Superior temporal gyrus (tissue), 1 donor: ENCODE results near the gene XPR1.
A peak's percentile ranks its signal among the peaks of the same experiment; 100 is the strongest.

ENCODE experiments used
- DNase-seq: peaks from one replicate; pipeline ENCODE4 v3.0.0-alpha.2; 2016; ENCODE audit errors: extremely low spot score

The XPR1 gene

GRCh38 chr1:180631766-180632325 lies at the start of gene XPR1:
Gene XPR1, plus strand, starts transcription at chr1:180632022. Its CDS starts 180 bp downstream, at chr1:180632202.
- peak; percentile 98 for DNase-seq

- DNase-seq: no peak
Measured at GRCh38 chr1:180584869-180585268, 47.0 kb upstream of the XPR1 start.

GRCh38 chr1:180585994-180586359 lies 45.8 kb upstream of the XPR1 start:
- DNase-seq: no peak

GRCh38 chr1:180586671-180587155 lies 45.1 kb upstream of the XPR1 start:
- DNase-seq: no peak

- DNase-seq: no peak
Measured at GRCh38 chr1:180588121-180588520, 43.7 kb upstream of the XPR1 start.

- DNase-seq: no peak
Measured at GRCh38 chr1:180590889-180591288, 40.9 kb upstream of the XPR1 start.

- DNase-seq: no peak
Measured at GRCh38 chr1:180593382-180593781, 38.4 kb upstream of the XPR1 start.

- no peak for DNase-seq
Measured at GRCh38 chr1:180594723-180595122, 37.1 kb upstream of the XPR1 start.

GRCh38 chr1:180595966-180596365 lies 35.9 kb upstream of the XPR1 start:
- no peak for DNase-seq

GRCh38 chr1:180597520-180597919 lies 34.3 kb upstream of the XPR1 start:
- DNase-seq: no peak

- no peak for DNase-seq
Measured at GRCh38 chr1:180598333-180598974, 33.4 kb upstream of the XPR1 start.

- no peak for DNase-seq
Measured at GRCh38 chr1:180600343-180600742, 31.5 kb upstream of the XPR1 start.

GRCh38 chr1:180601512-180601911 lies 30.3 kb upstream of the XPR1 start:
- DNase-seq: no peak

- DNase-seq: no peak
Measured at GRCh38 chr1:180603223-180603849, 28.5 kb upstream of the XPR1 start.

- DNase-seq: no peak
Measured at GRCh38 chr1:180603850-180604226, 28.0 kb upstream of the XPR1 start.

GRCh38 chr1:180606155-180606554 lies 25.7 kb upstream of the XPR1 start:
- DNase-seq: no peak

GRCh38 chr1:180609643-180610555 lies 21.9 kb upstream of the XPR1 start:
- DNase-seq: no peak

- DNase-seq: no peak
Measured at GRCh38 chr1:180610556-180611015, 21.2 kb upstream of the XPR1 start.

- peak; percentile 34 for DNase-seq
Measured at GRCh38 chr1:180611016-180611930, 20.5 kb upstream of the XPR1 start.

GRCh38 chr1:180612632-180613031 lies 19.2 kb upstream of the XPR1 start:
- DNase-seq: no peak

GRCh38 chr1:180614730-180615129 lies 17.1 kb upstream of the XPR1 start:
- no peak for DNase-seq
